HepG2 (cell line): ENCODE results near the gene NBPF8. TPM values are rescaled to one million over a fixed set of nuclear protein-coding genes. Genes with fewer than 3 reads are reported as not detected.
"Not testable (repeated sequence)": the region's sequence is repeated elsewhere in the genome, so short reads cannot be mapped to it uniquely, and the experiment has no call there.

ENCODE experiments used
- ATAC-seq: fragments of 200-7000 bp; cut with Tn5 transposase; 3 replicates; pipeline ENCODE4 v1.9.1; 2020; ENCODE audit warnings: mild to moderate bottlenecking, moderate library complexity
- BruUV-seq: library from RNA; stranded (reverse); fragments of 400-500 nt; replicated peaks from 2 replicates; lab custom pipeline; 2021; lab: Mats Ljungman, UMichigan
- CTCF ChIA-PET: fragments of 300-600 bp; formaldehyde crosslinking; extraction: SDS; loops from one replicate; lab custom pipeline; 2021; ENCODE audit warnings: low total read pairs, inconsistent platforms, low intra/inter-chr PET ratio; lab: Yijun Ruan, JAX
- POLR2A ChIA-PET: fragments of 350-600 bp; sonication (Branson Sonifier 250); formaldehyde crosslinking; loops from one replicate; lab custom pipeline; 2020; ENCODE audit warnings: antibody characterized with exemption, inconsistent platforms; lab: Yijun Ruan, JAX
- DNase-seq: peaks from one replicate; pipeline ENCODE4 v3.0.0-alpha.2; 2015; ENCODE audit warnings: low spot score
- FAIRE-seq: peaks from 3 replicates; lab custom pipeline; 2011; peaks lifted over from hg19 to GRCh38; lab: Jason Lieb, UNC
- H2AFZ ChIP-seq: one replicate; pipeline ENCODE4 v1.6.1; 2011; ENCODE audit warnings: low read length, inconsistent platforms
- H3K27ac ChIP-seq: fragments of 300-600 bp; 3 replicates; pipeline ENCODE4 v1.8.0; 2011; ENCODE audit warnings: mixed run types, mild to moderate bottlenecking, mixed read lengths, low read length, inconsistent platforms; ENCODE audit not compliant: insufficient read depth; ENCODE audit errors: extremely low read length
- H3K27me3 ChIP-seq, 2 experiments: fragments of 200-600 bp in 1 of 2; 2 replicates in 1 of 2; 3 replicates in 1 of 2; pipeline versions ENCODE4 v1.6.0 to v1.8.0; 2011; ENCODE audit warnings: low read length in 2 of 2, mild to moderate bottlenecking in 2 of 2, moderate library complexity in 2 of 2, inconsistent platforms in 1 of 2; ENCODE audit not compliant: insufficient read depth in 2 of 2, control insufficient read depth in 1 of 2
- H3K36me3 ChIP-seq, 2 experiments: fragments of 200-600 bp in 1 of 2; replicated peaks in 1 of 2; 2 replicates in 1 of 2; 3 replicates in 1 of 2; pipeline versions ENCODE4 v1.5.1 to v1.8.0; 2011; ENCODE audit warnings: low read length in 2 of 2, inconsistent platforms in 1 of 2; ENCODE audit not compliant: insufficient read depth in 2 of 2, control insufficient read depth in 1 of 2
- H3K4me1 ChIP-seq: 2 replicates; pipeline ENCODE4 v1.5.1; 2012; ENCODE audit warnings: low read length, inconsistent platforms; ENCODE audit not compliant: insufficient read depth
- H3K4me2 ChIP-seq: 2 replicates; pipeline ENCODE4 v1.6.0; 2011; ENCODE audit warnings: low read depth, low read length, inconsistent platforms
- H3K4me3 ChIP-seq, 3 experiments: fragments of 200-600 bp in 1 of 3; sonication (generic), shearing (Covaris generic) in 1 of 3; replicated peaks in 1 of 3; 2 replicates each; pipeline ENCODE4 v1.5.1; 2011 to 2016; ENCODE audit warnings: low read length in 3 of 3, inconsistent platforms in 2 of 3, low read depth in 2 of 3, mild to moderate bottlenecking in 2 of 3, control low read depth in 1 of 3, mixed read lengths in 1 of 3; ENCODE audit not compliant: insufficient read depth in 1 of 3
- H3K79me2 ChIP-seq: one replicate; pipeline ENCODE4 v1.6.1; 2011; ENCODE audit warnings: low read length, inconsistent platforms; ENCODE audit not compliant: insufficient read depth
- H3K9ac ChIP-seq: 2 replicates; pipeline ENCODE4 v1.6.0; 2011; ENCODE audit warnings: mild to moderate bottlenecking, low read depth, low read length, inconsistent platforms; ENCODE audit not compliant: insufficient read depth
- H3K9me3 ChIP-seq: 2 replicates; pipeline ENCODE4 v1.5.1; 2012; ENCODE audit warnings: mild to moderate bottlenecking, low read length
- H4K20me1 ChIP-seq: 2 replicates; pipeline ENCODE4 v1.6.0; 2011; ENCODE audit warnings: inconsistent platforms, mild to moderate bottlenecking, low read length, moderate library complexity; ENCODE audit not compliant: insufficient read depth
- ZNF687 ChIP-seq: sonication (generic); formaldehyde crosslinking; IDR thresholded peaks from 2 replicates; pipeline ENCODE4 v1.5.1; 2020; ENCODE audit warnings: mild to moderate bottlenecking, missing genetic modification reagents, moderate library complexity
- WGBS: methylation state at CpG from one replicate; pipeline ENCODE4 v1.1.6; 2017; ENCODE audit warnings: low lambda C conversion rate; 5-methylcytosine and 5-hydroxymethylcytosine counted together
- in situ Hi-C: cut with HindIII; loops from 2 replicates; pipeline ENCODE4 v1.10.0; 2017; ENCODE audit warnings: low pct_unique_long_range_greater_than_20kb; ENCODE audit not compliant: extremely low pct_ligation_motif_present
- intact Hi-C: fragments of 100-400 bp; cut with micrococcal nuclease; formaldehyde crosslinking; loops from one replicate; pipeline ENCODE4 v1.10.0; 2022; ENCODE audit not compliant: unreplicated experiment
- polyA plus RNA-seq, 8 experiments: library from polyadenylated mRNA; depleted of rRNA in 3 of 8; stranded (reverse) in 7 of 8; unstranded in 1 of 8; fragments of >200 nt; fragmentation: Illumina TruSeq in 4 of 8; extraction: Trizol in 4 of 8; gene quantifications; 2 replicates each; pipeline versions ENCODE4 v1.2.1 to v1.2.3, GENCODE V29; 2011 to 2016; ENCODE audit warnings: low read depth in 4 of 8, missing spikeins in 1 of 8, mixed read lengths in 1 of 8; ENCODE audit not compliant: insufficient read depth in 1 of 8
- total RNA-seq, 5 experiments: library from RNA; depleted of rRNA; stranded (reverse); fragments of >200 nt; fragmentation: Illumina TruSeq; extraction: Trizol; gene quantifications; 2 replicates each; pipeline ENCODE4 v1.2.3, GENCODE V29; 2016; ENCODE audit warnings: low read depth in 1 of 5

The NBPF8 gene
- total and polyA plus RNA-seq, 2 of the 13 experiments (the other 11 are each of a cell fraction or from before 2014, with no cell fraction given), result 4.0 to 7.7 TPM

GRCh38 chr1:120415492-120415961, 692 bp downstream of the NBPF8 start (continued):
- peak; percentile 62 for TF ChIP-seq ZNF687 (CRISPR knock-in tag)
- TF ChIP-seq, all 625 proteins: peak for 10; not testable (repeated sequence) for 615

DNA sequence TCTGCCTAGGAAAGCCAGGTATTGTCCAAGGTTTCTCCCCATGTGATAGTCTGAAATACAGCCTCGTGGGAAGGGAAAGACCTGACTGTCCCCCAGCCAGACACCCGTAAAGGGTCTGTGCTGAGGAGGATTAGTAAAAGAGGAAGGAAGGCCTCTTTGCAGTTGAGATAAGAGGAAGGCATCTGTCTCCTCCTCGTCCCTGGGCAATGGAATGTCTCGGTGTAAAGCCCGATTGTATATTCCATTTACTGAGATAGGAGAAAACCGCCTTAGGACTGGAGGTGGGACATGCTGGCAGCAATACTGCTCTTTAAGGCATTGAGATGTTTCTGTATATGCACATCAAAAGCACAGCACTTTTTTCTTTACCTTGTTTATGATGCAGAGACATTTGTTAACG, 10.2 kb downstream of the NBPF8 start:
- H3K4me1 ChIP-seq, H2AFZ ChIP-seq, H4K20me1 ChIP-seq, H3K4me2 ChIP-seq, H3K79me2 ChIP-seq, ATAC-seq, CTCF ChIA-PET, BruUV-seq, H3K27ac ChIP-seq, FAIRE-seq, intact Hi-C loops, H3K9ac ChIP-seq, H3K9me3 ChIP-seq, DNase-seq, POLR2A ChIA-PET, in situ Hi-C loops, H3K4me3 ChIP-seq, H3K27me3 ChIP-seq, H3K36me3 ChIP-seq: not testable (repeated sequence)
- WGBS, result 94% methylated on average over 6 of the region's 7 CpGs

DNA sequence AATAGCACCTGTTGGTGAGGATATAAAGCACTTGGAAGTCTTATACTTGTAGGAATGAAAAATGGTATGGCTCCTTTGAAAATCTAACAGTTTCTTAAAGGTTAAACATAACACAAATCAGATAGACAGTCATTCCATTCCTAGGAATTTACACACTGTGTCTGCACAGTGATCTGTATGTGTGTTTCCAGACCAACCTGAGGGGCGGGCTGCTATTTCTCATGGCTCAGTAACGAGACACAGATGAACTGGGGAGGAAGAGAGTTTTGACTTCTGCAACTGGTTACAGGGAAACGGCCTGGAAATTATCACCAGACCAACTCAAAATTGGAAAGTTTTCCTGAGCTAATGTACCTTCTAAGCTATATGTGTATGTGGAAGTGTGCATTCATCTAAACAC, 16.8 kb downstream of the NBPF8 start:
- H3K36me3 ChIP-seq, ATAC-seq, in situ Hi-C loops, DNase-seq, H4K20me1 ChIP-seq, H3K4me1 ChIP-seq, H3K27me3 ChIP-seq, H3K9ac ChIP-seq, H3K4me3 ChIP-seq, H3K27ac ChIP-seq, H3K79me2 ChIP-seq, H2AFZ ChIP-seq, intact Hi-C loops, H3K9me3 ChIP-seq, POLR2A ChIA-PET, BruUV-seq, H3K4me2 ChIP-seq, FAIRE-seq, CTCF ChIA-PET: not testable (repeated sequence)
- WGBS, result no CpG with 5 or more reads among the region's 3 CpGs

GRCh38 chr1:120433831-120434230, 19.0 kb downstream of the NBPF8 start:
- intact Hi-C loops, H3K9ac ChIP-seq, POLR2A ChIA-PET: not testable (repeated sequence)

More at GRCh38 chr1:120433831-120434230, 19.0 kb downstream of the NBPF8 start:
- FAIRE-seq, H3K27ac ChIP-seq, H3K36me3 ChIP-seq, DNase-seq, H3K4me2 ChIP-seq, BruUV-seq, CTCF ChIA-PET, H2AFZ ChIP-seq, H3K9me3 ChIP-seq, H3K4me1 ChIP-seq, H4K20me1 ChIP-seq, H3K27me3 ChIP-seq, in situ Hi-C loops, H3K79me2 ChIP-seq, H3K4me3 ChIP-seq, ATAC-seq: not testable (repeated sequence)
- WGBS, result 95% methylated on average over 14 of the region's 18 CpGs
